ENCODE data around the gene AIP. TPM values are rescaled to one million over a fixed set of nuclear protein-coding genes. Genes with fewer than 3 reads are reported as not detected.

The AIP gene
- total RNA-seq, 1 donor from 2014 or later, result 82.7 TPM

- H3K36me3 ChIP-seq, result no peaks in the 10 kb centered on the region
- peak overlapping the region; percentile 67 to 87 for H3K4me3 ChIP-seq
- intact Hi-C loops (cut with DNase I), result loop anchor here (5.0 to 10.0 kb wide), 2 partner anchors 45 to 62 kb away; partner anchors contain the start of genes PPP1CA and TBC1D10C
- no peak overlapping the region for H3K27ac ChIP-seq
- H3K27me3 ChIP-seq, result no peaks in the 10 kb centered on the region
- peaks cover 55% of the 10 kb centered on the region for H3K4me1 ChIP-seq
- no peak for DNase-seq (ENCODE audit: extremely low spot score in 2 of 2)
- TF ChIP-seq CTCF (IDR thresholded peaks at IDR 0.05) (no peak), POLR2AphosphoS5 (IDR thresholded peaks at IDR 0.05; ENCODE audit: insufficient read depth in 1 of 2, low read depth in 1 of 2) (no peak), POLR2A (IDR thresholded peaks at IDR 0.05) (no peak)
- H3K9me3 ChIP-seq, result no peaks in the 10 kb centered on the region
Observed at GRCh38 chr11:67466962-67467771, 15.7 kb upstream of the AIP start.

GRCh38 chr11:67468056-67468455 is 14.8 kb upstream of the AIP start:
- Histone ChIP-seq H3K9me3 (no peaks in the 10 kb centered on the region), H3K4me1 (peaks cover 55% of the 10 kb centered on the region), H3K4me3 (peak overlapping the region; percentile 67 to 87), H3K27ac (peak overlapping the region; percentile 78), H3K27me3 (no peaks in the 10 kb centered on the region), H3K36me3 (no peaks in the 10 kb centered on the region)
- intact Hi-C loops (cut with DNase I), result loop anchor here (5.0 to 10.0 kb wide), 2 partner anchors 46 to 63 kb away; partner anchors contain the start of genes PPP1CA and TBC1D10C
- peak; percentile 22 to 71 for TF ChIP-seq POLR2AphosphoS5 (IDR thresholded peaks at IDR 0.05; ENCODE audit: insufficient read depth in 1 of 2, low read depth in 1 of 2)
- peak in 1 of 2 donors; percentile 13 for TF ChIP-seq POLR2A (IDR thresholded peaks at IDR 0.05)
- TF ChIP-seq CTCF (IDR thresholded peaks at IDR 0.05), result no peak
- DNase-seq (ENCODE audit: extremely low spot score in 2 of 2), result no peak

- TF ChIP-seq POLR2AphosphoS5 (IDR thresholded peaks at IDR 0.05; ENCODE audit: insufficient read depth in 1 of 2, low read depth in 1 of 2) (no peak), POLR2A (IDR thresholded peaks at IDR 0.05) (no peak), CTCF (IDR thresholded peaks at IDR 0.05) (no peak)
- intact Hi-C loops (cut with DNase I), result loop anchor here (5.0 to 10.0 kb wide), 2 partner anchors 46 to 64 kb away; partner anchors contain the start of genes PPP1CA and TBC1D10C
Observed at GRCh38 chr11:67468456-67468758, 14.4 kb upstream of the AIP start.

GRCh38 chr11:67468759-67469507 is 13.9 kb upstream of the AIP start, which contains the start of gene TMEM134:
Gene TMEM134, minus strand, starts transcription at chr11:67469251. Its CDS starts 59 bp downstream, at chr11:67469192.
- DNase-seq (ENCODE audit: extremely low spot score in 2 of 2), result no peak
- H3K27me3 ChIP-seq, result no peaks in the 10 kb centered on the region
- H3K4me1 ChIP-seq, result peaks cover 50% of the 10 kb centered on the region
- H3K4me3 ChIP-seq, result peak within 1 kb of the TSS; percentile 67 to 87
- H3K27ac ChIP-seq, result peak within 1 kb of the TSS; percentile 78
- TF ChIP-seq POLR2AphosphoS5 (IDR thresholded peaks at IDR 0.05; ENCODE audit: insufficient read depth in 1 of 2, low read depth in 1 of 2) (peak; percentile 51 to 91), CTCF (IDR thresholded peaks at IDR 0.05) (peak in 1 of 3 experiments; percentile 34), POLR2A (IDR thresholded peaks at IDR 0.05) (peak in 1 of 2 donors; percentile 52)
- no peaks in the 10 kb centered on the region for H3K9me3 ChIP-seq
- intact Hi-C loops (cut with DNase I), result loop anchor here (5.0 to 10.0 kb wide), 2 partner anchors 47 to 64 kb away; partner anchors contain the start of genes PPP1CA and TBC1D10C
- no peaks in the 10 kb centered on the region for H3K36me3 ChIP-seq

More at GRCh38 chr11:67468456-67468758, 14.4 kb upstream of the AIP start:
- DNase-seq (ENCODE audit: extremely low spot score in 2 of 2), result no peak
- H3K27ac ChIP-seq, result peak overlapping the region; percentile 78
- H3K4me1 ChIP-seq, result peaks cover 55% of the 10 kb centered on the region
- peak overlapping the region; percentile 67 to 87 for H3K4me3 ChIP-seq
- no peaks in the 10 kb centered on the region for H3K27me3 ChIP-seq
- no peaks in the 10 kb centered on the region for H3K9me3 ChIP-seq
- H3K36me3 ChIP-seq, result no peaks in the 10 kb centered on the region
